Heart left ventricle (tissue), 16 donors: ENCODE data around the gene C11orf54. TPM values are rescaled to one million over a fixed set of nuclear protein-coding genes. Genes with fewer than 3 reads are reported as not detected.

Source experiments
- ATAC-seq, 4 donors: fragments of 200-7000 bp; cut with Tn5 transposase; one replicate each; pipeline ENCODE4 v1.9.1; 2020 to 2022; ENCODE audit warnings: moderate library complexity in 4 of 4, mild to moderate bottlenecking in 3 of 4, moderate number of reproducible peaks in 1 of 4
- DNase-seq, 5 donors: peaks; one replicate each; pipeline ENCODE4 v3.0.0-alpha.2; 2020
- H3K27ac ChIP-seq, 12 donors: fragments of 200-600 bp; sonication (generic) in 4 of 12; one replicate each; pipeline versions ENCODE4 v1.5.0 to v1.8.0; 2016 to 2022; ENCODE audit warnings: mild to moderate bottlenecking in 2 of 12
- H3K27me3 ChIP-seq, 9 donors: fragments of 200-600 bp; sonication (generic) in 2 of 9; one replicate each; pipeline versions ENCODE4 v1.5.1 to v1.8.0; 2016 to 2022; ENCODE audit warnings: mild to moderate bottlenecking in 3 of 9
- H3K36me3 ChIP-seq, 9 donors: fragments of 200-600 bp; sonication (generic) in 2 of 9; one replicate each; pipeline versions ENCODE4 v1.5.0 to v1.8.0; 2018 to 2022; ENCODE audit warnings: mild to moderate bottlenecking in 2 of 9
- H3K4me1 ChIP-seq, 12 donors: fragments of 200-600 bp; sonication (generic) in 4 of 12; one replicate each; pipeline versions ENCODE4 v1.5.0 to v1.8.0; 2016 to 2022; ENCODE audit warnings: mild to moderate bottlenecking in 3 of 12
- H3K4me3 ChIP-seq, 12 donors: fragments of 200-600 bp; sonication (generic) in 4 of 12; one replicate each; pipeline versions ENCODE4 v1.5.0 to v1.8.0; 2017 to 2022; ENCODE audit warnings: mild to moderate bottlenecking in 9 of 12, moderate library complexity in 4 of 12
- H3K9me3 ChIP-seq, 12 donors: fragments of 200-600 bp; sonication (generic) in 4 of 12; one replicate each; pipeline versions ENCODE4 v1.5.0 to v1.8.0; 2016 to 2022; ENCODE audit warnings: mild to moderate bottlenecking in 1 of 12
- CTCF ChIP-seq, 12 donors: fragments of 200-600 bp; sonication (generic) in 4 of 12; IDR thresholded peaks; one replicate each; pipeline versions ENCODE4 v1.5.0 to v1.8.0; 2018 to 2022; ENCODE audit warnings: antibody characterized with exemption in 12 of 12, mild to moderate bottlenecking in 5 of 12
- POLR2A ChIP-seq, 2 donors: fragments of 450-650 bp; IDR thresholded peaks; one replicate each; pipeline ENCODE4 v1.6.1; 2017; ENCODE audit warnings: antibody characterized with exemption in 2 of 2, mild to moderate bottlenecking in 2 of 2, moderate library complexity in 2 of 2
- WGBS, 4 donors: extraction: QIAGEN DNeasy Blood & Tissue Kit in 2 of 4; methylation state at CpG; one replicate each; pipeline versions ENCODE4 v1.1.5 to v1.1.7; 2013 to 2018; 5-methylcytosine and 5-hydroxymethylcytosine counted together
- intact Hi-C, 10 donors: fragments of 100-400 bp; cut with DNase I; formaldehyde crosslinking; loops; one replicate each; pipeline versions ENCODE4 v1.11.1 to v1.14.2; 2022
- polyA plus RNA-seq, 2 donors: library from polyadenylated mRNA; stranded (reverse); fragments of 200-250 nt; gene quantifications; one replicate each; pipeline ENCODE4 v1.2.3, GENCODE V29; 2013
- total RNA-seq, 9 donors: library from RNA; depleted of rRNA in 2 of 9; stranded (reverse); fragments of >200 nt in 2 of 9; fragmentation: NEBNext Ultra II Directional in 3 of 9; extraction: Animal tissue kit (Norgen Biotek cat#: 25700) in 3 of 9; gene quantifications; one replicate each; pipeline versions ENCODE4 v1.1.0 to v1.2.4, GENCODE V29; 2016 to 2023
- donor health status: ischemic (EF 13 %, LVEDD 7.1; RV severe dilation, severe dysfunction).
- donor health status: healthy with polysubstance abuse.
- donor health status: DM: no; HTN: yes; CAD: no.
- donor health status: DM: no; HTN: no; CAD: no.
- donor health status: ischemic (EF 25% LVEDD 6.9; RV normal size, moderate dysfunction).
- donor health status: ischemic (EF 25% LVEDD 5.7; RV mildly dilated, moderate dysfunction).
- donor health status: healthy.
- donor health status: DM: yes; HTN: yes; CAD: no.
- donor health status: ischemic (EF 35%, LVEDD 5.7; RV mildly dilated, moderate dysfunction).
- donor health status: nonischemic (EF 11% LVEDD 7.7; RV severe dilation, severe dysfunction).
- donor health status: DM: yes; HTN: yes; CAD: no.
- donor health status: PGD.
- donor health status: ischemic (EF 29% LVEDD 5.4; RV normal size, mild dysfunction).
- donor health status: nonischemic (EF 23%, LVEDD 6.1; RV moderate dilation, normal function).

C11orf54 gene
- total and polyA plus RNA-seq, 11 donors: 17.2 to 46.2 (median 26.0) TPM

- no peak for DNase-seq
- intact Hi-C loops: no loop called here
- WGBS, 4 donors: 65 to 66% (median 66%) methylated on average over 4 of the region's 4 CpGs
- TF ChIP-seq POLR2A (IDR thresholded peaks at IDR 0.05) (no peak), CTCF (IDR thresholded peaks at IDR 0.05) (no peak)
- Histone ChIP-seq H3K9me3 (no peaks in the 10 kb centered on the region), H3K27me3 (no peaks in the 10 kb centered on the region), H3K36me3 (peaks cover 0 to 47% (median 26%) of the 10 kb centered on the region in 9 donors), H3K4me1 (peaks cover 0 to 21% (median 0%) of the 10 kb centered on the region in 12 donors), H3K27ac (peak overlapping the region in 1 of 12 donors; percentile 56), H3K4me3 (no peak overlapping the region)
- peak in 1 of 4 donors; percentile 46 for ATAC-seq
Measured at GRCh38 chr11:93718057-93718563, 23.4 kb upstream of the C11orf54 start.

GRCh38 chr11:93719310-93719709 is 22.2 kb upstream of the C11orf54 start:
- Histone ChIP-seq H3K4me3 (no peak overlapping the region), H3K36me3 (peaks cover 0 to 51% (median 36%) of the 10 kb centered on the region in 9 donors), H3K27ac (no peak overlapping the region), H3K4me1 (peaks cover 0 to 21% (median 0%) of the 10 kb centered on the region in 12 donors), H3K27me3 (no peaks in the 10 kb centered on the region), H3K9me3 (no peaks in the 10 kb centered on the region)
- DNase-seq: no peak
- ATAC-seq: no peak
- TF ChIP-seq POLR2A (IDR thresholded peaks at IDR 0.05) (no peak), CTCF (IDR thresholded peaks at IDR 0.05) (no peak)
- intact Hi-C loops: no loop called here
- WGBS, 4 donors: 93 to 98% (median 97%) methylated on average over 4 of the region's 4 CpGs

- Histone ChIP-seq H3K27ac (no peak overlapping the region), H3K27me3 (no peaks in the 10 kb centered on the region), H3K36me3 (peaks cover 0 to 62% (median 40%) of the 10 kb centered on the region in 9 donors), H3K4me3 (no peak overlapping the region), H3K4me1 (peaks cover 0 to 18% (median 0%) of the 10 kb centered on the region in 12 donors), H3K9me3 (no peaks in the 10 kb centered on the region)
- no peak for DNase-seq
- 94 to 97% (median 96%) methylated on average over 7 of the region's 7 CpGs for WGBS, 4 donors
- TF ChIP-seq CTCF (IDR thresholded peaks at IDR 0.05) (no peak), POLR2A (IDR thresholded peaks at IDR 0.05) (no peak)
- intact Hi-C loops: no loop called here
- no peak for ATAC-seq
Measured at GRCh38 chr11:93720522-93720921, 20.9 kb upstream of the C11orf54 start.

GRCh38 chr11:93724089-93724488 is 17.4 kb upstream of the C11orf54 start:
- DNase-seq: no peak
- ATAC-seq: no peak
- intact Hi-C loops: no loop called here

More at GRCh38 chr11:93724089-93724488, 17.4 kb upstream of the C11orf54 start:
- Histone ChIP-seq H3K27me3 (no peaks in the 10 kb centered on the region), H3K36me3 (peaks cover 0 to 85% (median 76%) of the 10 kb centered on the region in 9 donors), H3K4me1 (peaks cover 0 to 6% (median 0%) of the 10 kb centered on the region in 12 donors), H3K9me3 (no peaks in the 10 kb centered on the region), H3K27ac (no peak overlapping the region), H3K4me3 (no peak overlapping the region)
- TF ChIP-seq POLR2A (IDR thresholded peaks at IDR 0.05): no peak
- TF ChIP-seq CTCF (IDR thresholded peaks at IDR 0.05): no peak
- 98 to 100% (median 99%) methylated on average over 1 of the region's 1 CpG for WGBS, 4 donors
